Gastrocnemius medialis (tissue), 4 donors: ENCODE results near the gene RPRD2.

ENCODE experiments used
- POLR2A ChIP-seq, 2 donors: fragments of 450-650 bp; IDR thresholded peaks; one replicate each; pipeline ENCODE4 v1.6.1; 2017; ENCODE audit warnings: antibody characterized with exemption in 2 of 2, mild to moderate bottlenecking in 2 of 2, moderate library complexity in 2 of 2
- TF ChIP-seq, protein P1 (sequence below), 5 experiments: fragments of 450-650 bp in 3 of 5; fragments of 200-600 bp in 2 of 5; sonication (generic) in 2 of 5; IDR thresholded peaks in 4 of 5; conservative IDR thresholded peaks in 1 of 5; 1 replicate in 4 of 5; 2 replicates in 1 of 5; pipeline ENCODE4 v1.5.1; 2016 to 2019; ENCODE audit warnings: antibody characterized with exemption in 5 of 5, mild to moderate bottlenecking in 3 of 5, moderate library complexity in 3 of 5

DNA sequence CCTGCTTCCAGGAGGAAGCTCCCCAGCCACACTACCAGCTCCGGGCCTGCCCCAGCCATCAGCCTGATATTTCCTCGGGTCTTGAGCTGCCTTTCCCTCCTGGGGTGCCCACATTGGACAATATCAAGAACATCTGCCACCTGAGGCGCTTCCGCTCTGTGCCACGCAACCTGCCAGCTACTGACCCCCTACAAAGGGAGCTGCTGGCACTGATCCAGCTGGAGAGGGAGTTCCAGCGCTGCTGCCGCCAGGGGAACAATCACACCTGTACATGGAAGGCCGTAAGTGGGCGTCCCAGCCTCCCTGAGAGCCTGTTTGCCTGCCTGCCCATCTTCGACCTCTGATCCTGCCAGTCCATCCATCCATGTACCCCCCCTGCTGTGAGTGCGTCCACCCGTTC is 147.6 kb downstream of the RPRD2 start:
- TF ChIP-seq, protein P1, sequence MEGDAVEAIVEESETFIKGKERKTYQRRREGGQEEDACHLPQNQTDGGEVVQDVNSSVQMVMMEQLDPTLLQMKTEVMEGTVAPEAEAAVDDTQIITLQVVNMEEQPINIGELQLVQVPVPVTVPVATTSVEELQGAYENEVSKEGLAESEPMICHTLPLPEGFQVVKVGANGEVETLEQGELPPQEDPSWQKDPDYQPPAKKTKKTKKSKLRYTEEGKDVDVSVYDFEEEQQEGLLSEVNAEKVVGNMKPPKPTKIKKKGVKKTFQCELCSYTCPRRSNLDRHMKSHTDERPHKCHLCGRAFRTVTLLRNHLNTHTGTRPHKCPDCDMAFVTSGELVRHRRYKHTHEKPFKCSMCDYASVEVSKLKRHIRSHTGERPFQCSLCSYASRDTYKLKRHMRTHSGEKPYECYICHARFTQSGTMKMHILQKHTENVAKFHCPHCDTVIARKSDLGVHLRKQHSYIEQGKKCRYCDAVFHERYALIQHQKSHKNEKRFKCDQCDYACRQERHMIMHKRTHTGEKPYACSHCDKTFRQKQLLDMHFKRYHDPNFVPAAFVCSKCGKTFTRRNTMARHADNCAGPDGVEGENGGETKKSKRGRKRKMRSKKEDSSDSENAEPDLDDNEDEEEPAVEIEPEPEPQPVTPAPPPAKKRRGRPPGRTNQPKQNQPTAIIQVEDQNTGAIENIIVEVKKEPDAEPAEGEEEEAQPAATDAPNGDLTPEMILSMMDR (IDR thresholded peaks at IDR 0.05 in 4 of 5, conservative IDR thresholded peaks at IDR 0.05 in 1 of 5): no peak
- no peak for TF ChIP-seq POLR2A (IDR thresholded peaks at IDR 0.05)
